ENCODE measurements around the gene CCDC6. TPM values are rescaled to one million over a fixed set of nuclear protein-coding genes. Genes with fewer than 3 reads are reported as not detected.
"Not testable (repeated sequence)": the region's sequence is repeated elsewhere in the genome, so short reads cannot be mapped to it uniquely, and the experiment has no call there.

Gene CCDC6
- polyA plus RNA-seq, 1 donor from 2014 or later, result 20.1 TPM

GRCh38 chr10:59877191-59877671, 29.1 kb downstream of the CCDC6 start:
- Histone ChIP-seq H3K4me2 (ENCODE audit: low read length) (no peak overlapping the region), H3K27ac (ENCODE audit: low read length) (no peak overlapping the region), H3K27me3 (ENCODE audit: insufficient read depth, low read depth, low read length) (no peaks in the 10 kb centered on the region), H3K9ac (ENCODE audit: low read length) (no peak overlapping the region), H3K36me3 (ENCODE audit: insufficient read depth, low read length) (no peaks in the 10 kb centered on the region), H3F3A (ENCODE audit: insufficient read depth, low read length, poor library complexity, severe bottlenecking) (no peaks in the 10 kb centered on the region), H4K20me1 (ENCODE audit: insufficient read depth) (no peaks in the 10 kb centered on the region), H3K9me3 (ENCODE audit: low read length) (no peaks in the 10 kb centered on the region), H3K9me2 (ENCODE audit: insufficient read depth, low read length) (no peaks in the 10 kb centered on the region), H2AFZ (ENCODE audit: low read depth, low read length) (no peak overlapping the region), H3K4me3 (ENCODE audit: low read length) (no peak overlapping the region), H3K79me2 (replicated peaks; ENCODE audit: insufficient read depth, low read length) (peaks cover 26% of the 10 kb centered on the region)
- TF ChIP-seq MXI1 (conservative IDR thresholded peaks at IDR 0.05; ENCODE audit: poor library complexity, severe bottlenecking) (no peak), CTCF (IDR thresholded peaks at IDR 0.05; ENCODE audit: poor library complexity, severe bottlenecking) (no peak), EZH2 (IDR thresholded peaks at IDR 0.05; ENCODE audit: borderline replicate concordance, insufficient read depth, low read length, poor library complexity, severe bottlenecking) (no peak), TAF1 (IDR thresholded peaks at IDR 0.05; ENCODE audit: low read depth) (no peak), RAD21 (conservative IDR thresholded peaks at IDR 0.05) (no peak)

- H3K4me2 ChIP-seq (ENCODE audit: low read length), result no peak overlapping the region
- H3K9ac ChIP-seq (ENCODE audit: low read length), result no peak overlapping the region
- no peak overlapping the region for H3K4me3 ChIP-seq (ENCODE audit: low read length)
- H3K9me3 ChIP-seq (ENCODE audit: low read length), result no peaks in the 10 kb centered on the region
- H2AFZ ChIP-seq (ENCODE audit: low read depth, low read length), result no peak overlapping the region
- TF ChIP-seq TAF1 (IDR thresholded peaks at IDR 0.05; ENCODE audit: low read depth) (no peak), CTCF (IDR thresholded peaks at IDR 0.05; ENCODE audit: poor library complexity, severe bottlenecking) (no peak), EZH2 (IDR thresholded peaks at IDR 0.05; ENCODE audit: borderline replicate concordance, insufficient read depth, low read length, poor library complexity, severe bottlenecking) (no peak), SMC3 (conservative IDR thresholded peaks at IDR 0.05; ENCODE audit: poor library complexity) (no peak), RAD21 (conservative IDR thresholded peaks at IDR 0.05) (no peak), MXI1 (conservative IDR thresholded peaks at IDR 0.05; ENCODE audit: poor library complexity, severe bottlenecking) (no peak), REST (IDR thresholded peaks at IDR 0.05; ENCODE audit: borderline replicate concordance) (no peak), POLR2AphosphoS5 (IDR thresholded peaks at IDR 0.05) (no peak), EP300 (conservative IDR thresholded peaks at IDR 0.05; ENCODE audit: poor library complexity, severe bottlenecking) (no peak)
- no peaks in the 10 kb centered on the region for H3K9me2 ChIP-seq (ENCODE audit: insufficient read depth, low read length)
- peaks cover 25% of the 10 kb centered on the region for H3K79me2 ChIP-seq (replicated peaks; ENCODE audit: insufficient read depth, low read length)
- no peaks in the 10 kb centered on the region for H3K27me3 ChIP-seq (ENCODE audit: insufficient read depth, low read depth, low read length)
- no peaks in the 10 kb centered on the region for H3F3A ChIP-seq (ENCODE audit: insufficient read depth, low read length, poor library complexity, severe bottlenecking)
- H4K20me1 ChIP-seq (ENCODE audit: insufficient read depth), result no peaks in the 10 kb centered on the region
- no peaks in the 10 kb centered on the region for H3K36me3 ChIP-seq (ENCODE audit: insufficient read depth, low read length)
- H3K27ac ChIP-seq (ENCODE audit: low read length), result no peak overlapping the region
Measured at GRCh38 chr10:59876695-59877094, 29.7 kb downstream of the CCDC6 start.

- H3F3A ChIP-seq (ENCODE audit: insufficient read depth, low read length, poor library complexity, severe bottlenecking); H3K9me2 ChIP-seq (ENCODE audit: insufficient read depth, low read length); H3K4me2 ChIP-seq (ENCODE audit: low read length); H3K27me3 ChIP-seq (ENCODE audit: insufficient read depth, low read depth, low read length); H3K27ac ChIP-seq (ENCODE audit: low read length); H3K36me3 ChIP-seq (ENCODE audit: insufficient read depth, low read length); H3K4me3 ChIP-seq (ENCODE audit: low read length); H2AFZ ChIP-seq (ENCODE audit: low read depth, low read length); H4K20me1 ChIP-seq (ENCODE audit: insufficient read depth); H3K9me3 ChIP-seq (ENCODE audit: low read length); H3K9ac ChIP-seq (ENCODE audit: low read length): not testable (repeated sequence)
- peaks cover 25% of the 10 kb centered on the region for H3K79me2 ChIP-seq (replicated peaks; ENCODE audit: insufficient read depth, low read length)
Measured at GRCh38 chr10:59876208-59876607, 30.1 kb downstream of the CCDC6 start.

Data from neural cell (in vitro differentiated cells).